Adrenal gland (tissue), 12 donors: ENCODE results near the gene GPR119. TPM values are rescaled to one million over a fixed set of nuclear protein-coding genes. Genes with fewer than 3 reads are reported as not detected.
"Not testable (repeated sequence)": the region's sequence is repeated elsewhere in the genome, so short reads cannot be mapped to it uniquely, and the experiment has no call there.

ENCODE experiments used
- DNase-seq, 7 donors: peaks; one replicate each; pipeline ENCODE4 v3.0.0-alpha.2; 2019 to 2020
- H3K27ac ChIP-seq, 5 donors: fragments of 200-600 bp; sonication (generic) in 4 of 5; 1 replicate in 3 of 5; 2 replicates in 2 of 5; pipeline versions ENCODE4 v1.5.1 to v1.8.0; 2016 to 2020; ENCODE audit warnings: mild to moderate bottlenecking in 1 of 5
- H3K27me3 ChIP-seq: fragments of 200-600 bp; 2 replicates; pipeline ENCODE4 v1.8.0; 2021
- H3K36me3 ChIP-seq, 2 donors: fragments of 200-600 bp; replicated peaks in 1 of 2; 1 replicate in 1 of 2; 2 replicates in 1 of 2; pipeline versions ENCODE4 v1.5.1 to v1.8.0; 2018 to 2022
- H3K4me1 ChIP-seq, 2 donors: fragments of 200-600 bp; replicated peaks in 1 of 2; 1 replicate in 1 of 2; 2 replicates in 1 of 2; pipeline versions ENCODE4 v1.5.1 to v1.8.0; 2018 to 2021
- H3K4me3 ChIP-seq, 4 donors: fragments of 200-600 bp; sonication (generic) in 3 of 4; one replicate each; pipeline ENCODE4 v1.5.1; 2016 to 2018
- H3K9me3 ChIP-seq, 3 donors: fragments of 200-600 bp; sonication (generic) in 1 of 3; replicated peaks in 1 of 3; 1 replicate in 2 of 3; 2 replicates in 1 of 3; pipeline versions ENCODE4 v1.5.1 to v1.8.0; 2016 to 2021
- POLR2A ChIP-seq, 2 donors: fragments of 450-650 bp; IDR thresholded peaks; one replicate each; pipeline ENCODE4 v1.6.1; 2017; ENCODE audit warnings: antibody characterized with exemption in 2 of 2, mild to moderate bottlenecking in 2 of 2, moderate library complexity in 1 of 2
- whole genome bisulfite sequencing, 4 donors: extraction: QIAGEN DNeasy Blood & Tissue Kit in 2 of 4; methylation state at CpG; one replicate each; pipeline versions ENCODE4 v1.1.5 to v1.1.7; 2013 to 2017; 5-methylcytosine and 5-hydroxymethylcytosine counted together
- intact Hi-C, 2 donors: fragments of 100-400 bp; cut with DNase I; formaldehyde crosslinking; loops; one replicate each; pipeline versions ENCODE4 v1.14.1 to v1.15.0; 2022 to 2023
- polyA plus RNA-seq, 3 donors: library from polyadenylated mRNA; stranded (reverse); fragments of 200-250 nt in 2 of 3; fragments of 350-450 nt in 1 of 3; fragmentation: Illumina TruSeq in 1 of 3; extraction: RNeasy Lipid Tissue Mini Kit (QIAGEN cat#74804) in 1 of 3; gene quantifications; one replicate each; pipeline ENCODE4 v1.2.3, GENCODE V29; 2013 to 2014
- total RNA-seq, 9 donors: library from RNA; depleted of rRNA in 4 of 9; stranded (reverse); fragments of >200 nt in 4 of 9; fragments of 120-200 nt in 1 of 9; fragmentation: NEBNext Ultra II Directional in 1 of 9; extraction: Animal tissue kit (Norgen Biotek cat#: 25700) in 1 of 9; gene quantifications; one replicate each; pipeline versions ENCODE4 v1.1.0 to v1.2.4, GENCODE V29; 2013 to 2023
- TF ChIP-seq, protein P1 (sequence below), 6 experiments: fragments of 450-650 bp in 4 of 6; fragments of 200-600 bp in 2 of 6; sonication (generic) in 1 of 6; IDR thresholded peaks; 1 replicate in 5 of 6; 2 replicates in 1 of 6; pipeline versions ENCODE4 v1.5.1 to v1.8.0; 2016 to 2021; ENCODE audit warnings: antibody characterized with exemption in 6 of 6, mild to moderate bottlenecking in 2 of 6, moderate library complexity in 1 of 6
- donor health status: healthy with polysubstance abuse.
- donor health status: Bipolar disorder and iron deficiency.
- donor health status: DM: yes; HTN: yes; CAD: no.
- donor health status: DM: no; HTN: no; CAD: no.
- donor health status: DM: no; HTN: no; CAD: no.
- donor health status: DM: yes; HTN: yes; CAD: no.

GPR119 gene
- total and polyA plus RNA-seq, 12 donors, result not detected

DNA sequence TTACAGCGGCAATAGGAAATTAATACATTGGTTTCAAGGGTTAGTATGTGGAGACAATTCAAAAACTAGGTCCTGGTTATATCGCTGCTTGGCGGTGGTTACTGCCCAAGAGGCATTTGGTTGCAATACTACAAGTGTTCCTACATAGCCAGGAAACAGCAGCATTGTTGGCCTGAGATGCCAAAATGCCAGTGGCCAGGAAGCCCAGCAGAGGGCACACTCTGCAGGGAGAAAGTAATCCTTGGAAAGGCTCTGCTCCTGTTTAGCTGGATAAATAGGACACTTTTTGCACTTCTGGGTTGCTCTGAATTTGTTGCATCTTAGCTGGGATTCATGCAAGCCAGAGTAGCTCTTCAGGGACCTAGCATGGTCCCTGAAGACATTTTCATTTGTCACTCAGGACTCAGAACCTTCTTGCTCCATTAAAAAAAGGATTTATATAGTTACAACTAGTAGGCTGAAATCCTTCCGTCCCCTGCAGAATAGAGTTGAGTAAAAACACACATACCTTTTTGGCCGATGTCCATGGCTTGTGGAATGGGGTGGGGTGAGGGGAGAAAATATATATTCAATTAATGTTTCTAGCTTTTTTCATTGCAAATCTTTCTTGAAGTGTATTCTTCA is 8.1 kb upstream of the GPR119 start:
- Histone ChIP-seq H3K36me3 (no peaks in the 10 kb centered on the region), H3K27ac (no peak overlapping the region), H3K4me1 (no peaks in the 10 kb centered on the region), H3K9me3 (no peaks in the 10 kb centered on the region), H3K27me3 (peaks cover 27% of the 10 kb centered on the region), H3K4me3 (no peak overlapping the region)
- TF ChIP-seq POLR2A (IDR thresholded peaks at IDR 0.05), result no peak
- TF ChIP-seq, protein P1, sequence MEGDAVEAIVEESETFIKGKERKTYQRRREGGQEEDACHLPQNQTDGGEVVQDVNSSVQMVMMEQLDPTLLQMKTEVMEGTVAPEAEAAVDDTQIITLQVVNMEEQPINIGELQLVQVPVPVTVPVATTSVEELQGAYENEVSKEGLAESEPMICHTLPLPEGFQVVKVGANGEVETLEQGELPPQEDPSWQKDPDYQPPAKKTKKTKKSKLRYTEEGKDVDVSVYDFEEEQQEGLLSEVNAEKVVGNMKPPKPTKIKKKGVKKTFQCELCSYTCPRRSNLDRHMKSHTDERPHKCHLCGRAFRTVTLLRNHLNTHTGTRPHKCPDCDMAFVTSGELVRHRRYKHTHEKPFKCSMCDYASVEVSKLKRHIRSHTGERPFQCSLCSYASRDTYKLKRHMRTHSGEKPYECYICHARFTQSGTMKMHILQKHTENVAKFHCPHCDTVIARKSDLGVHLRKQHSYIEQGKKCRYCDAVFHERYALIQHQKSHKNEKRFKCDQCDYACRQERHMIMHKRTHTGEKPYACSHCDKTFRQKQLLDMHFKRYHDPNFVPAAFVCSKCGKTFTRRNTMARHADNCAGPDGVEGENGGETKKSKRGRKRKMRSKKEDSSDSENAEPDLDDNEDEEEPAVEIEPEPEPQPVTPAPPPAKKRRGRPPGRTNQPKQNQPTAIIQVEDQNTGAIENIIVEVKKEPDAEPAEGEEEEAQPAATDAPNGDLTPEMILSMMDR (IDR thresholded peaks at IDR 0.05), result peak; percentile 41 to 72 (median 51)
- DNase-seq, result peak; percentile 29 to 62 (median 49)
- 27 to 37% (median 33%) methylated on average over 5 of the region's 5 CpGs for WGBS, 4 donors
- intact Hi-C loops, result loop anchor here in 1 of 2 donors (10.0 kb wide), 1 partner anchor 521 kb away; no protein-coding TSS in a partner anchor

GRCh38 chrX:130386408-130386808 is 934 bp upstream of the GPR119 start:
- no peak for TF ChIP-seq POLR2A (IDR thresholded peaks at IDR 0.05)
- TF ChIP-seq, protein P1 (IDR thresholded peaks at IDR 0.05), result no peak
- H3K4me3 ChIP-seq, result no peak overlapping the region
- H3K9me3 ChIP-seq, result no peaks in the 10 kb centered on the region
- peaks cover 13% of the 10 kb centered on the region for H3K27me3 ChIP-seq
- no peaks in the 10 kb centered on the region for H3K36me3 ChIP-seq
- no peak for DNase-seq
- H3K27ac ChIP-seq, result no peak overlapping the region
- 56 to 73% (median 65%) methylated on average over 5 of the region's 5 CpGs for WGBS, 4 donors
- H3K4me1 ChIP-seq, result no peaks in the 10 kb centered on the region
- intact Hi-C loops, result no loop called here

DNA sequence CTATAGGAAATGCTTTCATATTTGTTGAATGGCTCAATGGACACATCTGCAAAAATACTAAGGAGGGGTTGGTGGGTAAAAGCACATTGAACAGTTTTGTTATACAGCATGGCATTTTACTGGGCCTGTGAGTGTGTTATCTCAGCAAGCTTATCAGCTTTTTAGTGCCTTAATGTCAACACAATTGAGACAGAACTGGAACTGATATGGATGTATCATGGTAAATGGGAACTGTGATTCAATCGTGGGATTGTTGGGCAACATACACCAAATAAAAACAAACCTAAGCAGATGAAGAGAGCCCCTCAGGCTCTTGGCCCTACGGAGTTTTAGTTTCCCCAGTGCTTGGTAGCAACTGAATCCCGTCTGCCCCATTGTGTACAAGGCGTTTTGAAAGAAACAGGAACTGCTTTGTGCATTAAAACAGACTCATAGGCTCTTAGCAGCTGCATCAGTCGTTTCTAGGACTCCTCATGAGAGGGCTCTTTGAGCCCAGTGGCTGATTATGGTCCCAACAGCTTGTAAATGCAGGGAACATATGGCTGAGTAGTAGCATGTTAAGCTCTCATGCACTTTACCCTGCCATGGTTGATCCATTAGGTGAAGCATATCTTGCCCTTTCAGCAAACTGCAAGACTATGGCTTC is 7.3 kb downstream of the GPR119 start:
- intact Hi-C loops, result no loop called here

GRCh38 chrX:130376077-130376476 is 9.4 kb downstream of the GPR119 start:
- no peak for DNase-seq
- Histone ChIP-seq H3K4me1 (no peaks in the 10 kb centered on the region), H3K4me3 (no peak overlapping the region), H3K36me3 (no peaks in the 10 kb centered on the region), H3K27me3 (peaks cover 3% of the 10 kb centered on the region), H3K27ac (no peak overlapping the region), H3K9me3 (no peaks in the 10 kb centered on the region)
- intact Hi-C loops, result no loop called here
- no peak for TF ChIP-seq POLR2A (IDR thresholded peaks at IDR 0.05)
- TF ChIP-seq, protein P1 (IDR thresholded peaks at IDR 0.05), result no peak

More for the DNA sequence above, 7.3 kb downstream of the GPR119 start:
- H3K36me3 ChIP-seq, result no peaks in the 10 kb centered on the region
- no peak overlapping the region for H3K27ac ChIP-seq
- H3K27me3 ChIP-seq, result peaks cover 3% of the 10 kb centered on the region
- WGBS, 4 donors, result 37 to 76% (median 52%) methylated on average over 5 of the region's 5 CpGs
- TF ChIP-seq, protein P1 (IDR thresholded peaks at IDR 0.05), result no peak
- no peak for TF ChIP-seq POLR2A (IDR thresholded peaks at IDR 0.05)
- H3K4me3 ChIP-seq, result no peak overlapping the region
- no peaks in the 10 kb centered on the region for H3K9me3 ChIP-seq
- no peaks in the 10 kb centered on the region for H3K4me1 ChIP-seq
- DNase-seq, result no peak

GRCh38 chrX:130352050-130352449 is 33.4 kb downstream of the GPR119 start:
- H3K36me3 ChIP-seq, H3K4me3 ChIP-seq, H3K27ac ChIP-seq, H3K4me1 ChIP-seq, H3K9me3 ChIP-seq, intact Hi-C loops, H3K27me3 ChIP-seq, DNase-seq: not testable (repeated sequence)
- WGBS, 4 donors, result 65 to 100% (median 96%) methylated on average over 1 of the region's 1 CpG
